ENCODE data around the gene DSG1.

Gene DSG1

DNA sequence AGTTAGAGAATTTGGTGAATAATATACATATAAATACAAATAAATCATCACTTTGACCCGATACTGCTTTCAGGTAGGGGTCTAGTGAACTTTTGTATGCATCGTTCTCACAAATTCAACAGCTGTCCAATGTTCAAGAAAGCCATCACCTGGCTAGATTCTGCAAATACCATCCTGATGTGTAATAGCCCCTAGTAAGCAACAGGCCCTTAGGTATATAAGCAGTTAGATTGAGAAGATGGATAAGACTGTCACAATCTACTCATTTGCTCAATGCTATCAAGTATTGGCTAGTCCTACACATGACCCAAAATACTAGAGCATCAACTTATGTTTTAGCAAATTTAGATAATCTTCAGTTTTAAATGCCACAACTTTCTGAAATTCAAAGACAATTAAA is 20.7 kb upstream of the DSG1 start:
- Histone ChIP-seq H3F3A (ENCODE audit: insufficient read depth, low read length) (no peaks in the 10 kb centered on the region), H3K9me3 (replicated peaks; ENCODE audit: insufficient read depth, low read length) (no peaks in the 10 kb centered on the region), H3K36me3 (replicated peaks; ENCODE audit: insufficient read depth, low read length) (no peaks in the 10 kb centered on the region), H2AFZ (ENCODE audit: low read length) (no peak overlapping the region), H3K9ac (ENCODE audit: low read length) (no peak overlapping the region), H3K27ac (ENCODE audit: low read length) (no peak overlapping the region), H3K4me1 (ENCODE audit: low read length) (no peaks in the 10 kb centered on the region), H3K27me3 (replicated peaks; ENCODE audit: insufficient read depth, low read length) (no peaks in the 10 kb centered on the region), H3K79me2 (ENCODE audit: low read length) (no peaks in the 10 kb centered on the region), H4K20me1 (ENCODE audit: insufficient read depth, low read length) (no peaks in the 10 kb centered on the region), H3K9me2 (replicated peaks; ENCODE audit: insufficient read depth, low read length) (no peaks in the 10 kb centered on the region), H3K4me2 (ENCODE audit: low read depth, low read length) (no peak overlapping the region), H3K4me3 (ENCODE audit: low read length) (no peak overlapping the region)
- no peak for DNase-seq
- TF ChIP-seq EZH2 (optimal IDR thresholded peaks at IDR 0.05; ENCODE audit: low read depth, low read length) (no peak), EZH2phosphoT487 (IDR thresholded peaks at IDR 0.05; ENCODE audit: low read length) (no peak), CTCF (IDR thresholded peaks at IDR 0.05; ENCODE audit: low read length) (no peak)

DNA sequence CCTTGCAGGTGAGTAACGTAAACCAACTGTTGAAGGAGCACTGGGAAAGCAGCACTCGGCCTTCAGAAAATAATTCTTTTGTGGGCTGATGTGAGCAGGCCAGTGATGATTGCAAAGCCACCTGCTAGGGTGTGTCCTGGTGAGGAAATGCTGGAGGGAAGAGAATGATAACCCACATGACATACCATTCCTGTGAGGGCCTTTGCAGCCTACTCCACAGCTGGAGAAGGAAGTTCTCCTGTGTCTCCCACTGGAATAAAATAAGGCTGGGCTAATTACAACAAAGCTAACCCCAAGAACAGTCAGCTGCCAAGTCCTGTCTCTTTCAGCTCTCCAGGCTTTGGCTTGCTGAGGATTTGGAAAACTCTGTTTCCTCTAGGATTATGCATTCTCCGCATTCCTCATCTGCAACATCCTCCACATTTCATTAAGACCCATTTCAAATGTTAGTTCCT is 16.7 kb upstream of the DSG1 start:
- no peaks in the 10 kb centered on the region for H3K9me3 ChIP-seq (replicated peaks; ENCODE audit: insufficient read depth, low read length)
- no peaks in the 10 kb centered on the region for H4K20me1 ChIP-seq (ENCODE audit: insufficient read depth, low read length)
- DNase-seq = no peak
- no peaks in the 10 kb centered on the region for H3K9me2 ChIP-seq (replicated peaks; ENCODE audit: insufficient read depth, low read length)
- H3F3A ChIP-seq (ENCODE audit: insufficient read depth, low read length) = no peaks in the 10 kb centered on the region
- H3K4me2 ChIP-seq (ENCODE audit: low read depth, low read length) = no peak overlapping the region
- no peak overlapping the region for H3K27ac ChIP-seq (ENCODE audit: low read length)
- no peaks in the 10 kb centered on the region for H3K4me1 ChIP-seq (ENCODE audit: low read length)
- H3K79me2 ChIP-seq (ENCODE audit: low read length) = no peaks in the 10 kb centered on the region
- H3K9ac ChIP-seq (ENCODE audit: low read length) = no peak overlapping the region
- H2AFZ ChIP-seq (ENCODE audit: low read length) = no peak overlapping the region
- H3K36me3 ChIP-seq (replicated peaks; ENCODE audit: insufficient read depth, low read length) = no peaks in the 10 kb centered on the region
- H3K27me3 ChIP-seq (replicated peaks; ENCODE audit: insufficient read depth, low read length) = no peaks in the 10 kb centered on the region
- no peak overlapping the region for H3K4me3 ChIP-seq (ENCODE audit: low read length)
- no peak for TF ChIP-seq CTCF (IDR thresholded peaks at IDR 0.05; ENCODE audit: low read length)
- no peak for TF ChIP-seq EZH2 (optimal IDR thresholded peaks at IDR 0.05; ENCODE audit: low read depth, low read length)
- no peak for TF ChIP-seq EZH2phosphoT487 (IDR thresholded peaks at IDR 0.05; ENCODE audit: low read length)

DNA sequence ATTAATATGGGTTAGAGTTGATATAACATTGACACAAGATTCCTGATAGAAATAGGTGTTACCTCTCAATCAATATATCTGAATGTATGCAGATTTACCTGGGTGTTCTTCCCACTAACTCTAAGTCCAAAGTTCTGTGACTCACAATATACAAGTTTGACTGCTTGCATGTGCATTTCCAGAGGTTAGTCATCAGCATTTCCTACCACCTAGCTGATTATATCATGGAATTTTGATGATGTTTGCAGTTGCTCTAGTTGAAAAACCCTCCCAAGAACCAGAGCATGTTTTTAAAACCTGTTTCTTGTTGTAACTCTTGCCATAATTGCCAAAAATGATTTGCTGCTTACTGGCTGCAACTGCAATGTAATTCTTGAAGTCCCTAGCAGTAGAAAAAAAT is 15.0 kb upstream of the DSG1 start:
- no peaks in the 10 kb centered on the region for H3K36me3 ChIP-seq (replicated peaks; ENCODE audit: insufficient read depth, low read length)
- H3K79me2 ChIP-seq (ENCODE audit: low read length) = no peaks in the 10 kb centered on the region
- no peaks in the 10 kb centered on the region for H3K27me3 ChIP-seq (replicated peaks; ENCODE audit: insufficient read depth, low read length)
- TF ChIP-seq EZH2phosphoT487 (IDR thresholded peaks at IDR 0.05; ENCODE audit: low read length) (no peak), EZH2 (optimal IDR thresholded peaks at IDR 0.05; ENCODE audit: low read depth, low read length) (no peak), CTCF (IDR thresholded peaks at IDR 0.05; ENCODE audit: low read length) (no peak)
- no peak overlapping the region for H3K4me3 ChIP-seq (ENCODE audit: low read length)
- no peaks in the 10 kb centered on the region for H3K4me1 ChIP-seq (ENCODE audit: low read length)
- no peak for DNase-seq
- H3K9ac ChIP-seq (ENCODE audit: low read length) = no peak overlapping the region
- no peak overlapping the region for H2AFZ ChIP-seq (ENCODE audit: low read length)
- no peaks in the 10 kb centered on the region for H4K20me1 ChIP-seq (ENCODE audit: insufficient read depth, low read length)
- H3K4me2 ChIP-seq (ENCODE audit: low read depth, low read length) = no peak overlapping the region
- H3K9me2 ChIP-seq (replicated peaks; ENCODE audit: insufficient read depth, low read length) = no peaks in the 10 kb centered on the region
- H3K9me3 ChIP-seq (replicated peaks; ENCODE audit: insufficient read depth, low read length) = no peaks in the 10 kb centered on the region
- no peaks in the 10 kb centered on the region for H3F3A ChIP-seq (ENCODE audit: insufficient read depth, low read length)
- H3K27ac ChIP-seq (ENCODE audit: low read length) = no peak overlapping the region
